ENCODE measurements around the gene IZUMO1R. TPM values are rescaled to one million over a fixed set of nuclear protein-coding genes. Genes with fewer than 3 reads are reported as not detected.

Gene IZUMO1R
- total RNA-seq, 2 experiments from 2014 or later, result not detected

DNA sequence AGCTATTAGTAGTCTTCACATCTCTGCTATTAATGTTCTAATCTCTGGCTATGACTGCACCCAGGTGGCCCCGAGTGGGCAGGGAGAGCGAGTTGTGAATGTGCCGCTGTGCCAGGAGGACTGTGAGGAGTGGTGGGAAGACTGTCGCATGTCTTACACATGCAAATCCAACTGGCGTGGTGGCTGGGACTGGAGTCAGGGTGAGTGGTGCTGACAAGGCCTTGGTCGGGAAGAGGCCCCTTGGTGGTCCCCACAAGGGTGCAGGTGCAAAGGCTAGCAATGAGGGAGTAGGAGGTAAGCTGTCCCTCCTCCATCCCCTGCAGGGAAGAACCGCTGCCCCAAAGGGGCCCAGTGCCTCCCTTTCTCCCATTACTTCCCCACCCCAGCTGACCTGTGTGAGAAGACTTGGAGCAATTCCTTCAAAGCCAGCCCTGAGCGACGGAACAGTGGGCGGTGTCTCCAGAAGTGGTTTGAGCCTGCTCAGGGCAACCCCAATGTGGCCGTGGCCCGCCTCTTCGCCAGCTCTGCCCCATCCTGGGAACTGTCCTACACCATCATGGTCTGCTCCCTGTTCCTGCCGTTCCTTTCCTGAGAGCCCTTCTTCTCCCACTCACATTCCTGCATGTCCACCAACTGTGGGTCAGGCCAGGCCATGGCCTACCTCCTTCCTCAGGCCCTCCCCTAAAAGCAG, 2.9 kb downstream of the IZUMO1R start:
- H3K27me3 Mint-ChIP-seq, result peaks cover 5% of the 10 kb centered on the region

DNA sequence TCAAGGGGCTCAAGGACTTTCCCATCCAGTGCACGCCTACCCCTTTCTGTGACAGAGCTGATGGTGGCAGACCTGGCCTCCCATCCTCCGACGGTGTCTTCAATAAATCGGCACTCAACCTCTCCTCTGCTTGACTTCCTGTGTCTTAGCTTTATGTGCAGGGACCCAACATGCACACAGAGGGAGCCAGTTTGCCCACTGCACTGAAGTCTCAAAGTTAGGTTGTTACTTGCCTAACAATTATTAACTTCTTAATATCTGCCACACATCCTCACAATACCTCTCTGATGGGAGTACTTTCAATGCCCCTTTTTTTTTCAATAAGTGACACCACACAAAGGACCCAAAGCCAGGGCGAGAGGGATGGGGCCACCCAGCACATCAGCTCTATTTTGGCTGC, 3.6 kb downstream of the IZUMO1R start:
- Mint-ChIP-seq H3K27me3 (peaks cover 5% of the 10 kb centered on the region), H3K27ac (no peak overlapping the region), H3K9me3 (no peaks in the 10 kb centered on the region), H3K36me3 (ENCODE audit: low read depth) (no peaks in the 10 kb centered on the region), H3K4me1 (no peaks in the 10 kb centered on the region), H3K4me3 (no peak overlapping the region)
- CTCF ChIA-PET, result no interaction called here
- DNase-seq, result no peak
- POLR2A ChIA-PET, result no interaction called here

More for the DNA sequence above, 2.9 kb downstream of the IZUMO1R start:
- POLR2A ChIA-PET, result no interaction called here
- H3K4me1 Mint-ChIP-seq, result no peaks in the 10 kb centered on the region
- no peak overlapping the region for H3K27ac Mint-ChIP-seq
- no peak overlapping the region for H3K4me3 Mint-ChIP-seq
- no peak for DNase-seq
- H3K9me3 Mint-ChIP-seq, result no peaks in the 10 kb centered on the region
- H3K36me3 Mint-ChIP-seq (ENCODE audit: low read depth), result no peaks in the 10 kb centered on the region
- CTCF ChIA-PET, result no interaction called here

DNA sequence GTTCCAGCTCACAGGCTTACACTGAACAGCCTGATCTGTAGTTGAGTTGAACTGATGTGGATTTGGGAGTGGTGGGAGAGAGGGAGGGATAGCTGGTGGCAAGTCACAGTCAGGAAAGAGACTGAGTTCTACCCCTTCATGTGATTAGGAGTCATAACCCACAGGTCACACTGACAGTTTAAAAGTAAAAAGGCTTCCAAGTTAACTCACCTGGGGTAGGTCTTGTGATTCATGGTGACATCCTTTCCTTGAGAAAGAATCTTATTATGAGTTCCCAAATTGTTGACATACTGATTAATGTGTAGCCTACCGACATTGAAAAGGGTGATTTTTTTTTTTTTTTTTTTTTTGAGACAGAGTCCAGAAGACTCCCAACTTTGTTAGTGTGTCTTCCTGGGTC, 5.4 kb downstream of the IZUMO1R start:
- H3K27me3 Mint-ChIP-seq, result peaks cover 5% of the 10 kb centered on the region
- H3K4me3 Mint-ChIP-seq, result no peak overlapping the region
- no peaks in the 10 kb centered on the region for H3K36me3 Mint-ChIP-seq (ENCODE audit: low read depth)
- POLR2A ChIA-PET, result no interaction called here
- no peak overlapping the region for H3K27ac Mint-ChIP-seq
- CTCF ChIA-PET, result no interaction called here
- H3K4me1 Mint-ChIP-seq, result no peaks in the 10 kb centered on the region
- H3K9me3 Mint-ChIP-seq, result no peaks in the 10 kb centered on the region
- DNase-seq, result no peak

DNA sequence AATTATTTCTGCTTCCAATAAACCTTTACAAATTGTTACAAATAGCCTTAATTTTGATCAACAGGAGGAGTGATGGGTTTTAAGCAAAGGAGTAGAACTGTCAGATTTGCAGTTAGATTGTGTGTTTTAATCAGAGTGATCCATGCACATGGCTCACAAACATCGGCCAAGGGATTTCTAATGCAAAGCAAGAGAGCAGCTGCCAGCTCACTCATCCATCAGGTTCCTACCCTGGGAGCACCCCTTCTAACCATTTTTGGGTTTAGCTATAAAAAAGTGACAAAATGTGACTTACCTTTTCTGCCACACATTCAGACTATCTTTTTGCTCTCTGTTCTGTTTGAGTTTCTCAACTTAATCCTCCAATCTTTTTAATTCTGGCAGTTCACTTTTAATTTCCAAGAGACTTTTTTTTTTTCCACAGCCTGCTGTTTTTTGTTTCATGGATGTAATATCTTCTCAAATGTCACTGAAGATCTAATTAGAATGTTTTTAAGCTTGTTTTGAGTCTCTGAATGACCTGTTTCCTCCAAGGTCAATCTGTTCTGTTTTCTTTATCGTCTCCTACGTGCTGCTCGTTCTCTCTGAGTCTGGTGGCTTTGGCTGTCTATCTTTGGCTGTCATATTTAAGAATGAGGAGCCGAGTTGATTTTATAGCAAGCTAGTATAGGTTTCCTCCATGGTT, 6.0 kb downstream of the IZUMO1R start:
- Mint-ChIP-seq H3K4me3 (no peak overlapping the region), H3K27ac (no peak overlapping the region), H3K4me1 (no peaks in the 10 kb centered on the region), H3K36me3 (ENCODE audit: low read depth) (no peaks in the 10 kb centered on the region), H3K27me3 (peaks cover 5% of the 10 kb centered on the region), H3K9me3 (no peaks in the 10 kb centered on the region)
- POLR2A ChIA-PET, result no interaction called here
- no peak for DNase-seq
- CTCF ChIA-PET, result interaction anchor here (1.6 kb wide), 1 partner anchor 16 kb away, joined by 5 read pairs; no protein-coding TSS in a partner anchor

DNA sequence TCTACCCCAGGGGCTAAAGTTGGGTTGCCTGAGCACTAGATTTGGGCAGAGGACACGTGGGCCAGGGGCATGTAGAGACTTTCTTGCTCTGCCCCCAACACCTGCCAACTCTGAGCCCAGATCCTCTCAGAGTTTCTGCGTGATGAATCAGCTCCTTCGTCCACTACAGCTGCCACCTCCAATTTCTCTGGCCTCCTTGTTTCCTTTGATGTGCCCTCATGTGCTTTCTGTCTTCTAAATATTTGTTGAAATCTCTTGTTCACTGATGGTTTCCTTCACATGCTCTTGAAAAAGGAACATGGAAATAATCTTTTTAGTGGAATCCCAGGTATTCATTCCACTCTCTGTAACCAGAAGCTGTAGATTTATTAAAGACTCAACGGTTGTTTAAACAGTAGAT, 8.0 kb downstream of the IZUMO1R start:
- no peaks in the 10 kb centered on the region for H3K4me1 Mint-ChIP-seq
- ChIA-PET CTCF (no interaction called here), POLR2A (no interaction called here)
- no peaks in the 10 kb centered on the region for H3K9me3 Mint-ChIP-seq
- H3K27me3 Mint-ChIP-seq, result peaks cover 10% of the 10 kb centered on the region
- no peak for DNase-seq
- no peak overlapping the region for H3K27ac Mint-ChIP-seq
- H3K36me3 Mint-ChIP-seq (ENCODE audit: low read depth), result no peaks in the 10 kb centered on the region
- H3K4me3 Mint-ChIP-seq, result no peak overlapping the region

DNA sequence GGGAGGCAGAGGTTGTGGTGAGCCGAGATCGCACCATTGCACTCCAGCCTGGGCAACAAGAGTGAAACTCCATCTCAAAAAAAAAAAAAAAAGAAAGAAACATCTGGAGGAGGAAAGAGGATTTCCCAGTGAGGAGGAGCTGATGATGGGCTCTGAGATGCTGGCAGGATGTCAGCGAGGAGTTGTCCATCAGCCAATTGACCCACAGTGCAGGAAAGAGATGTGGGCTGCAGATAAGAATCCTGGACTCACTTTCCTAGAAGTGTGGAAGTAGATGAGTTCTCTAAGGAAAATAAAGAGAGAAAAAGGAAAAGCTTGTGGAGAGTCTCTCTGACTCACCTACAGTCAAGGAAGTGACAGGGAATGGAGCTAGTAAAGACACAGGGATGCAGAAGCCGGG, 9.7 kb downstream of the IZUMO1R start:
- CTCF ChIA-PET, result no interaction called here
- Mint-ChIP-seq H3K27me3 (peaks cover 10% of the 10 kb centered on the region), H3K36me3 (ENCODE audit: low read depth) (no peaks in the 10 kb centered on the region), H3K27ac (no peak overlapping the region), H3K4me1 (no peaks in the 10 kb centered on the region), H3K4me3 (no peak overlapping the region), H3K9me3 (no peaks in the 10 kb centered on the region)
- POLR2A ChIA-PET, result no interaction called here
- no peak for DNase-seq

DNA sequence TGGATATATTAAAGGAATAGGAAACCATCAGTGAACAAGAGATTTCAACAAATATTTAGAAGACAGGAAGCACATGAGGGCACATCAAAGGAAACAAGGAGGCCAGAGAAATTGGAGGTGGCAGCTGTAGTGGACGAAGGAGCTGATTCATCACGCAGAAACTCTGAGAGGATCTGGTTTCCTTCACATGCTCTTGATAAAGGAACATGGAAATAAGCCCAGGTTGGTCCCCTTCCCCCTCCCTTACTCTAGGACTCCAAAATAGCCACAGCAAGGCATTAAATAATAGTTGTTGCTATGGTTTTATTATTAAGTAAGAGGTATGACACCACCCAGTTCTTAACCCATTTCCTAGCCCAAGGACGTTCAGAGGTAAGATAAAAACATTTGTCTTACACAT, 11.3 kb downstream of the IZUMO1R start:
- no peaks in the 10 kb centered on the region for H3K4me1 Mint-ChIP-seq
- ChIA-PET CTCF (no interaction called here), POLR2A (no interaction called here)
- DNase-seq, result no peak
- H3K27me3 Mint-ChIP-seq, result peaks cover 6% of the 10 kb centered on the region
- H3K9me3 Mint-ChIP-seq, result no peaks in the 10 kb centered on the region
- no peaks in the 10 kb centered on the region for H3K36me3 Mint-ChIP-seq (ENCODE audit: low read depth)
- no peak overlapping the region for H3K27ac Mint-ChIP-seq
- H3K4me3 Mint-ChIP-seq, result no peak overlapping the region

DNA sequence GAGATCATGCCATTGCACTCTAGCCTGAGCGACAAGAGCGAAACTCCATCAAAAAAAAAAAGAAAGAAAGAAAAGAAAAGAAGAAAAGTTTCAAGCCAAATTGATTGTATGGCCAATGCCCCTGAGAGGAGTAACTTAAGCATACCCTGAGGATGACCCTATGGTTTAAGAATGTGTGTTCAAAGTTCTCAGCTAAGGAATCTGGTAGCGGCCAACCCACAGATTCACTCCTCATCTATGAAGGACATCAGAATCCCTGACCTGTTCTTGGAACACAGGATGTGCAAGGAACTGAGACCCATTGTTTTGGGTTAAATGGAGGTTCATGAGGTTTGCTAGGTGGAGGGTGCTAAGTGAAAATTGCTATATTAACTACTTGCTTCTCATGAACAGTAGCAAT, 18.1 kb downstream of the IZUMO1R start:
- Mint-ChIP-seq H3K4me1 (no peaks in the 10 kb centered on the region), H3K9me3 (no peaks in the 10 kb centered on the region), H3K27ac (no peak overlapping the region), H3K27me3 (peaks cover 3% of the 10 kb centered on the region), H3K4me3 (no peak overlapping the region), H3K36me3 (ENCODE audit: low read depth) (no peaks in the 10 kb centered on the region)
- CTCF ChIA-PET, result no interaction called here
- POLR2A ChIA-PET, result no interaction called here
- no peak for DNase-seq

DNA sequence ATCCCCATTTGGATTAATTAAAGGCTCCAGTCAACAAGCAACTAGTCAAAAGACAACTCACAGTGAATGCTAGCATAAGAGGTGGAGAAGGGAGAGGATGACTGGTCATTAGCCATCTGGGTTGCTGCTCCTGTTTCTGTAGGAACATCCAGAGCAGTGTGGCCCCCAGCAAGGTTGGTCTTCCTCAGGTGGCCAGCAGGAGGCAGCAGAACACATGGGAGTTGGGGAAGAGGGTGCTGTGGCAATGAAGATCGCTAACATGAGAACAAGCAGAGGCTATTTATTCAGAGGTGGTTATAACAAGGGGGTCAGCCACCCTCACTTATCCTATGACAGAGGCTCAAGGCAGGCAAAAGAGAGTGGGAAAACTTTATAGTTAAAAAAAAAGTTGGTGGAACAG, 21.3 kb downstream of the IZUMO1R start:
- no peak overlapping the region for H3K4me3 Mint-ChIP-seq
- H3K9me3 Mint-ChIP-seq, result no peaks in the 10 kb centered on the region
- H3K36me3 Mint-ChIP-seq (ENCODE audit: low read depth), result no peaks in the 10 kb centered on the region
- peaks cover 7% of the 10 kb centered on the region for H3K27me3 Mint-ChIP-seq
- CTCF ChIA-PET, result interaction anchor here (1.4 to 4.1 kb wide), 3 partner anchors 15 to 178 kb away, joined by 3 to 36 read pairs (median 5); no protein-coding TSS in a partner anchor
- H3K27ac Mint-ChIP-seq, result no peak overlapping the region
- POLR2A ChIA-PET, result interaction anchor here (0.6 kb wide), 1 partner anchor 181 kb away, joined by 3 read pairs; no protein-coding TSS in a partner anchor
- DNase-seq, result peak; percentile 68
- no peaks in the 10 kb centered on the region for H3K4me1 Mint-ChIP-seq

DNA sequence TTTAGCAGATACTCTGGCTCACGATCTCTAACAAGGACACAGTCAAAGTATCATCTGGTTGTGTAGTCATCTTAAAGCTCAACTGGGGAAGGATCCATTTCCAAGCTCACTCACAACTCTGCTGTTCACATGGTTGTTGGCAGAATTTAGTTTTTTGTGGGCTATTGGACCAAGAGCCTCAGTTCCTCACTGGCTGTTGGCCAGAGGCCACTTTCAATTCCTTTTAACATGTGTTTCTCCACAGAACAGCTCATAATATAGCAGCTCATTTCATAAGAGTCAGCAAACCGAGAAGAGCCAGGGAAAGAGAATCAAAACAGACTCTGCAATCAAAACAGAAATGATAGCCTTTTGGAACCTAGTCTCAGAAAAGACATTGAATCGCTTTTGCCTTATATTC, 22.6 kb downstream of the IZUMO1R start:
- Mint-ChIP-seq H3K9me3 (no peaks in the 10 kb centered on the region), H3K4me1 (no peaks in the 10 kb centered on the region), H3K27ac (no peak overlapping the region), H3K36me3 (ENCODE audit: low read depth) (no peaks in the 10 kb centered on the region), H3K27me3 (peaks cover 7% of the 10 kb centered on the region), H3K4me3 (no peak overlapping the region)
- CTCF ChIA-PET, result interaction anchor here (0.6 to 4.1 kb wide), 7 partner anchors 16 to 262 kb away, joined by 3 to 36 read pairs (median 3); no protein-coding TSS in a partner anchor
- DNase-seq, result no peak
- POLR2A ChIA-PET, result no interaction called here

DNA sequence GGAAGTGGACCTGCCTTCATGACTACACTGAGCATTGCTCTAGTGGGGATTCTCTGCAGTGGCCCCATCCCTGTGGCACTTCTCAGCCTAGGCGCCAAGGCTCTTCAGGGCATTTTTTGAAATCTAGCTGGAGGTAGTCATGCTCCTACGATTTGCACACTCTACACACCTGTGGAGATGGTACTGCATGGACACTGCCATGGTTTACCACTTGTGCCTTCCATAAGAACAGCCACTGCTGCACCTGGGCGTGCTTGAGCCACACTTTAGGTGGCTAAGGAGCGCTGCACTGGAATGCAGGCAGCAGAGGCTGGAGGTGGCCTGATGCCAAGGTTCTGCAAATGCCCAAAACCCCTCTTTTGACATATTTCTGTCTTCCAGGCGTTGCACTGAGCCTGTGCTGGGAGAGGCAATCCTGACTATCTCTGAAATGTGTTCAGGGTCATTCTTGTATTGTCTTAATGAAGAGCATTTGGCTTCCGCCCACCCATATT, 24.3 kb downstream of the IZUMO1R start:
- Mint-ChIP-seq H3K9me3 (no peaks in the 10 kb centered on the region), H3K4me3 (no peak overlapping the region), H3K4me1 (no peaks in the 10 kb centered on the region), H3K36me3 (ENCODE audit: low read depth) (no peaks in the 10 kb centered on the region), H3K27ac (no peak overlapping the region), H3K27me3 (peaks cover 7% of the 10 kb centered on the region)
- ChIA-PET POLR2A (no interaction called here), CTCF (no interaction called here)
- DNase-seq, result no peak

DNA sequence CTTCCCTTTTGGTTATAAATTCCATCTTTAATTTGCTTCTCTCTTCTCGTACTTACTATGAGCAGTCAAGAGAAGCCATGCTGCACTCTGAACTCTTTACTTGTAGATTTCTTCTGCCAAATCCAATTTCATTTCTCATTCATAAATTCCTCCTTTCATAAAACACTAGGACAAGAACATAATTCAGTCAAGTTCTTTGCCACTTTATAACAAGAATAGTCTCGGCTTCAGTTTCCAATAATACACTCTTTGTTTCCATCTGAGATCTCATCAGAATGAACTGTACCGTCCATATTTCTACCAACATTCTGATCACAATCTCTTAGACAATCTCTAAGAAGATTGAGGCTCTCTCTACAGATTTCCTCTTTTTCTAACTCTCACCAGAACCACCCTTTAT, 25.1 kb downstream of the IZUMO1R start:
- H3K27me3 Mint-ChIP-seq, result peaks cover 7% of the 10 kb centered on the region
- H3K36me3 Mint-ChIP-seq (ENCODE audit: low read depth), result no peaks in the 10 kb centered on the region
- no peaks in the 10 kb centered on the region for H3K4me1 Mint-ChIP-seq
- DNase-seq, result no peak
- ChIA-PET POLR2A (no interaction called here), CTCF (no interaction called here)
- no peak overlapping the region for H3K27ac Mint-ChIP-seq
- H3K4me3 Mint-ChIP-seq, result no peak overlapping the region
- H3K9me3 Mint-ChIP-seq, result no peaks in the 10 kb centered on the region

DNA sequence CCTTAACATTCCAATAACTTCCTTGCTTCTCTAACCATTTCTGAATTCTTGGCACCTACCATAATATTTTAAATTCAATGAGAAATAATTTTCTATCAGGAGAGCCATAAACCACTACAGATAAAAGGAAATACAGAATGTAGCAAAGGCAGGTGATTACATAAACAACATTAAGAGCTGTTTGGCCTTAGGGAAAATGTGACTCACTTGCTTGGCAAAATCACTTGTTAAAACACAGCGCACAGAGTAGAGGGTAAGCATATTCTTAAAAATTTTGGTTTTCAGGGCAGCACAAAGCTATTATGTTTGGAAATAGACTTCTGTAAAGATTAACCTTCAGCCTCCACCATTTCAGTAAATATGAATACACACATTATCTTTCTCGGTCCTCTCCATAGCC, 26.4 kb downstream of the IZUMO1R start:
- ChIA-PET CTCF (no interaction called here), POLR2A (no interaction called here)
- Mint-ChIP-seq H3K27ac (no peak overlapping the region), H3K9me3 (no peaks in the 10 kb centered on the region), H3K4me1 (no peaks in the 10 kb centered on the region), H3K36me3 (ENCODE audit: low read depth) (no peaks in the 10 kb centered on the region), H3K4me3 (no peak overlapping the region), H3K27me3 (peaks cover 7% of the 10 kb centered on the region)
- no peak for DNase-seq

DNA sequence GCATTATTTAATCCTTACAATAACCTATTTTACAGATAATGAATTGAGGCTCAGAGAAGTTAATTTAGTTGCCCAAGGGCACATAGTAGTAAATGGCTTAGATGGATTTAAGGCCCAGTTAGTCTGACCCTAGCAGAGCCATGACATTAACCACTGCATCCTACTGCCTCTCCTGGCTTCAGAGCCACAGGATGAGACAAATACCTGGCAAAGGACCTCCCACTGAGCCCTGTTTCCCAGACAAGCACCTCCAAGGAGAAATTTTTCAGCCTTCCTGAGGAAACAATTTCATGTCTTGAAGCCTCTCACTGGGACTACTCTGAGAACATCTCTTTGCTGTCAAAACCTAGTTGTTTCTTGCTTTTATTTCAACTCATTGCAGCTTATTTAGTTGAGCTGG, 28.4 kb downstream of the IZUMO1R start:
- H3K36me3 Mint-ChIP-seq (ENCODE audit: low read depth), result no peaks in the 10 kb centered on the region
- CTCF ChIA-PET, result no interaction called here

More for the DNA sequence above, 28.4 kb downstream of the IZUMO1R start:
- POLR2A ChIA-PET, result no interaction called here
- Mint-ChIP-seq H3K4me3 (no peak overlapping the region), H3K4me1 (no peaks in the 10 kb centered on the region), H3K9me3 (no peaks in the 10 kb centered on the region), H3K27ac (no peak overlapping the region), H3K27me3 (peaks cover 4% of the 10 kb centered on the region)
- DNase-seq, result no peak
